K562 (cell line): ENCODE results near the gene CKLF. TPM values are rescaled to one million over a fixed set of nuclear protein-coding genes. Genes with fewer than 3 reads are reported as not detected.

Experiments
- ATAC-seq: fragments of 200-7000 bp; cut with Tn5 transposase; 3 replicates; pipeline ENCODE4 v1.9.1; 2020; ENCODE audit warnings: moderate library complexity
- BruUV-seq: library from RNA; stranded (reverse); fragments of 400-500 nt; replicated peaks from 2 replicates; lab custom pipeline; 2021; lab: Mats Ljungman, UMichigan
- CTCF ChIA-PET: fragments of 300-600 bp; formaldehyde crosslinking; extraction: SDS; loops from one replicate; lab custom pipeline; 2021; ENCODE audit warnings: low intra/inter-chr PET ratio; lab: Yijun Ruan, JAX
- POLR2A ChIA-PET: fragments of 300-600, 350-650 bp; sonication (Branson Sonifier 250); formaldehyde crosslinking; extraction: SDS; loops from one replicate; lab custom pipeline; 2021; ENCODE audit warnings: antibody characterized with exemption, inconsistent platforms; lab: Yijun Ruan, JAX
- DNase-seq, 4 experiments: peaks; one replicate each; pipeline versions ENCODE4 v3.0.0 to v3.0.0-alpha.2; 2011 to 2018; ENCODE audit warnings: low spot score in 3 of 4, mixed read lengths in 3 of 4; ENCODE audit errors: extremely low read depth in 1 of 4
- FAIRE-seq: peaks from 2 replicates; lab custom pipeline; 2011; peaks lifted over from hg19 to GRCh38; lab: Jason Lieb, UNC
- H2AFZ ChIP-seq: 2 replicates; pipeline ENCODE4 v1.6.0; 2011; ENCODE audit warnings: low read depth, low read length, control low read depth, inconsistent platforms
- H3K27ac ChIP-seq: fragments of 200-600 bp; 3 replicates; pipeline ENCODE4 v1.8.0; 2011; ENCODE audit warnings: low read depth, mild to moderate bottlenecking, control low read depth, inconsistent platforms, low read length, moderate library complexity, mixed read lengths; ENCODE audit errors: extremely low read depth
- H3K27me3 ChIP-seq, 2 experiments: fragments of 300-600 bp in 1 of 2; 2 replicates in 1 of 2; 3 replicates in 1 of 2; pipeline versions ENCODE4 v1.6.0 to v1.8.0; 2011; ENCODE audit warnings: inconsistent platforms in 2 of 2, low read length in 2 of 2, mild to moderate bottlenecking in 1 of 2, mixed read lengths in 1 of 2, moderate library complexity in 1 of 2; ENCODE audit not compliant: control insufficient read depth in 2 of 2, insufficient read depth in 2 of 2
- H3K36me3 ChIP-seq: fragments of 300-600 bp; 3 replicates; pipeline ENCODE4 v1.8.0; 2011; ENCODE audit warnings: mild to moderate bottlenecking, low read length, inconsistent platforms; ENCODE audit not compliant: control insufficient read depth, insufficient read depth
- H3K4me1 ChIP-seq, 2 experiments: fragments of 200-600 bp in 1 of 2; replicated peaks in 1 of 2; 2 replicates in 1 of 2; 3 replicates in 1 of 2; pipeline versions ENCODE4 v1.5.1 to v1.8.0; 2011; ENCODE audit warnings: inconsistent platforms in 2 of 2, low read length in 2 of 2, mild to moderate bottlenecking in 1 of 2, mixed read lengths in 1 of 2, moderate library complexity in 1 of 2; ENCODE audit not compliant: control insufficient read depth in 2 of 2, insufficient read depth in 2 of 2
- H3K4me2 ChIP-seq: 2 replicates; pipeline ENCODE4 v1.6.1; 2011; ENCODE audit warnings: low read length, control low read depth, inconsistent platforms, mixed read lengths; ENCODE audit not compliant: insufficient read depth
- H3K4me3 ChIP-seq: fragments of 200-600 bp; sonication (generic), shearing (Covaris generic); 2 replicates; pipeline ENCODE4 v1.5.1; 2016; ENCODE audit warnings: control low read depth, inconsistent platforms
- H3K79me2 ChIP-seq: fragments of 200-600 bp; 3 replicates; pipeline ENCODE4 v1.8.0; 2011; ENCODE audit warnings: low read length, inconsistent platforms; ENCODE audit not compliant: control insufficient read depth, insufficient read depth
- H3K9ac ChIP-seq, 2 experiments: 2 replicates each; pipeline versions ENCODE4 v1.6.0 to v1.6.1; 2011; ENCODE audit warnings: low read depth in 2 of 2, low read length in 2 of 2, control low read depth in 1 of 2, inconsistent platforms in 1 of 2, mild to moderate bottlenecking in 1 of 2, mixed read lengths in 1 of 2; ENCODE audit not compliant: insufficient read depth in 1 of 2
- H3K9me1 ChIP-seq: one replicate; pipeline ENCODE4 v1.6.0; 2011; ENCODE audit warnings: inconsistent platforms, mild to moderate bottlenecking, low read length, moderate library complexity; ENCODE audit not compliant: control insufficient read depth, insufficient read depth
- H3K9me3 ChIP-seq: replicated peaks from 2 replicates; pipeline ENCODE4 v1.5.1; 2011; ENCODE audit warnings: low read depth, low read length, inconsistent platforms; ENCODE audit not compliant: control insufficient read depth, insufficient read depth
- H4K20me1 ChIP-seq: replicated peaks from 2 replicates; pipeline ENCODE4 v1.6.1; 2011; ENCODE audit warnings: low read length, inconsistent platforms, mixed read lengths; ENCODE audit not compliant: control insufficient read depth, insufficient read depth
- BCL6 ChIP-seq: fragments of 250-450 bp; sonication (Bioruptor Pico); IDR thresholded peaks from 2 replicates; pipeline ENCODE4 v1.4.0; 2020
- BRF1 ChIP-seq: IDR thresholded peaks from 3 replicates; pipeline ENCODE4 v1.6.1; 2011; ENCODE audit warnings: borderline replicate concordance, mild to moderate bottlenecking; ENCODE audit not compliant: insufficient read length; ENCODE audit errors: extremely low read depth
- C11orf30 ChIP-seq: fragments of 450-650 bp; IDR thresholded peaks from 2 replicates; pipeline ENCODE4 v1.6.1; 2016; ENCODE audit warnings: low read depth, mild to moderate bottlenecking
- CBFA2T2 ChIP-seq: fragments of 450-650 bp; conservative IDR thresholded peaks from 2 replicates; pipeline ENCODE4 v1.6.1; 2017; ENCODE audit warnings: mild to moderate bottlenecking
- CHD2 ChIP-seq: IDR thresholded peaks from 2 replicates; pipeline ENCODE4 v1.6.1; 2011; ENCODE audit warnings: low read depth, low read length
- CREB1 ChIP-seq, 2 experiments: sonication (generic) in 1 of 2; formaldehyde crosslinking in 1 of 2; IDR thresholded peaks; 2 replicates each; pipeline versions ENCODE4 v1.6.1 to v1.8.0; 2012 to 2022; ENCODE audit warnings: inconsistent platforms in 1 of 2, mild to moderate bottlenecking in 1 of 2, missing genetic modification reagents in 1 of 2, moderate library complexity in 1 of 2
- DPF2 ChIP-seq: fragments of 450-650 bp; IDR thresholded peaks from 2 replicates; pipeline ENCODE4 v1.6.1; 2016
- MAFF ChIP-seq: IDR thresholded peaks from 2 replicates; pipeline ENCODE4 v1.6.1; 2012; ENCODE audit warnings: low read length, improper control_type of control experiment
- MAFG ChIP-seq: fragments of 450-650 bp; conservative IDR thresholded peaks from 2 replicates; pipeline ENCODE4 v1.6.1; 2016; ENCODE audit warnings: missing genetic modification characterization, missing compliant biosample characterization
- MAZ ChIP-seq, 2 experiments: fragments of 450-650 bp in 1 of 2; sonication (generic) in 1 of 2; formaldehyde crosslinking; IDR thresholded peaks in 1 of 2; conservative IDR thresholded peaks in 1 of 2; 2 replicates each; pipeline versions ENCODE4 v1.4.0 to v1.5.0; 2020; ENCODE audit warnings: mild to moderate bottlenecking in 1 of 2, missing genetic modification reagents in 1 of 2
- NR2F6 ChIP-seq: fragments of 450-650 bp; formaldehyde crosslinking; IDR thresholded peaks from 2 replicates; pipeline ENCODE4 v1.4.0; 2020; ENCODE audit warnings: mild to moderate bottlenecking
- PRPF4 ChIP-seq: fragments of 200-400 bp; formaldehyde crosslinking; IDR thresholded peaks from one replicate; pipeline ENCODE4 v1.6.1; 2017; ENCODE audit warnings: low read length, low read depth, mild to moderate bottlenecking; ENCODE audit not compliant: insufficient read depth, poor library complexity, severe bottlenecking
- RCOR1 ChIP-seq, 2 experiments: IDR thresholded peaks; 2 replicates each; pipeline ENCODE4 v1.6.1; 2012; ENCODE audit warnings: low read depth in 2 of 2, low read length in 2 of 2, borderline replicate concordance in 1 of 2, improper control_type of control experiment in 1 of 2
- RHOXF2B ChIP-seq: fragments of 250-450 bp; sonication (Bioruptor Pico); conservative IDR thresholded peaks from 2 replicates; pipeline ENCODE4 v1.5.1; 2021
- SFPQ ChIP-seq: fragments of 200-400 bp; formaldehyde crosslinking; IDR thresholded peaks from 2 replicates; pipeline ENCODE4 v1.6.1; 2017; ENCODE audit warnings: mild to moderate bottlenecking, low read depth, low read length, moderate library complexity
- SMARCA5 ChIP-seq: fragments of 450-650 bp; IDR thresholded peaks from 2 replicates; pipeline ENCODE4 v1.6.1; 2016
- SOX6 ChIP-seq: fragments of 450-650 bp; IDR thresholded peaks from 2 replicates; pipeline ENCODE4 v1.6.1; 2014; ENCODE audit warnings: mild to moderate bottlenecking
- SPI1 ChIP-seq: IDR thresholded peaks from 2 replicates; pipeline ENCODE4 v1.6.1; 2011; ENCODE audit warnings: low read depth, low read length, control low read depth, borderline replicate concordance
- STAG1 ChIP-seq: sonication (generic); formaldehyde crosslinking; IDR thresholded peaks from 2 replicates; pipeline ENCODE4 v1.5.0; 2020; ENCODE audit warnings: missing genetic modification reagents, borderline replicate concordance
- TRIM24 ChIP-seq, 2 experiments: fragments of 450-650 bp; IDR thresholded peaks; 2 replicates each; pipeline ENCODE4 v1.6.1; 2016
- ZNF12 ChIP-seq: sonication (generic); formaldehyde crosslinking; IDR thresholded peaks from 2 replicates; pipeline ENCODE4 v1.4.0; 2020; ENCODE audit warnings: mild to moderate bottlenecking, missing genetic modification reagents
- ZNF384 ChIP-seq: IDR thresholded peaks from 2 replicates; pipeline ENCODE4 v1.6.1; 2012; ENCODE audit warnings: low read depth, low read length, improper control_type of control experiment
- ZNF668 ChIP-seq: fragments of 250-450 bp; sonication (Bioruptor Pico); IDR thresholded peaks from 2 replicates; pipeline ENCODE4 v1.8.0; 2022; ENCODE audit warnings: mild to moderate bottlenecking, inconsistent platforms
- ZNF830 ChIP-seq: fragments of 250-450 bp; sonication (Bioruptor Pico); IDR thresholded peaks from 2 replicates; pipeline ENCODE4 v1.5.0; 2021; ENCODE audit warnings: mild to moderate bottlenecking
- WGBS: fragments of 100-300 bp; shearing (Covaris generic); methylation state at CpG from one replicate; pipeline ENCODE4 v1.1.6; 2016; ENCODE audit warnings: low coverage, mixed read lengths; ENCODE audit not compliant: insufficient coverage; ENCODE audit errors: missing lambda C conversion rate; 5-methylcytosine and 5-hydroxymethylcytosine counted together
- in situ Hi-C: fragments of 300-500 bp; cut with MboI; formaldehyde crosslinking; loops from 4 replicates; pipeline ENCODE4 v1.15.0; 2018; ENCODE audit warnings: inconsistent platforms, mixed read lengths
- intact Hi-C: fragments of 100-400 bp; cut with micrococcal nuclease; formaldehyde crosslinking; loops from 2 replicates; pipeline ENCODE4 v1.14.2; 2022
- polyA plus RNA-seq, 8 experiments: library from polyadenylated mRNA; depleted of rRNA in 4 of 8; stranded (reverse) in 5 of 8; unstranded in 3 of 8; fragments of >200 nt; fragmentation: Nextera tagmentation in 2 of 8; fragmentation: Illumina TruSeq in 1 of 8; extraction: Ambion mirVana in 2 of 8; extraction: Trizol in 1 of 8; gene quantifications; 2 replicates each; pipeline versions ENCODE4 v1.2.1 to v1.2.3, GENCODE V29; 2011 to 2014; ENCODE audit warnings: inconsistent platforms in 1 of 8, missing spikeins in 1 of 8
- total RNA-seq, 7 experiments: library from RNA; depleted of rRNA in 6 of 7; stranded (reverse); fragments of >200 nt in 6 of 7; fragmentation: Illumina TruSeq in 2 of 7; extraction: Trizol in 2 of 7; gene quantifications; 2 replicates each; pipeline versions ENCODE4 v1.2.1 to v1.2.3, GENCODE V29; 2011 to 2021; ENCODE audit warnings: low replicate concordance in 1 of 7

Gene CKLF
- total and polyA plus RNA-seq, 9 of the 15 experiments (the other 6 are each of a cell fraction or from before 2014, with no cell fraction given), result 84.8 to 322 (median 118) TPM

GRCh38 chr16:66511602-66512271 lies 40.6 kb upstream of the CKLF start:
- FAIRE-seq (peak; percentile 32), DNase-seq (peak in 2 of 4 experiments; percentile 43 to 60), ATAC-seq (peak; percentile 18)
- Histone ChIP-seq H4K20me1 (no peaks in the 10 kb centered on the region), H3K4me1 (peaks cover 17 to 23% of the 10 kb centered on the region in 2 experiments), H3K9ac (peak overlapping the region in 1 of 2 experiments; percentile 50; a peak in 1 of 4 replicates), H3K27ac (no peak overlapping the region), H3K4me2 (no peak overlapping the region), H3K27me3 (no peaks in the 10 kb centered on the region), H2AFZ (no peak overlapping the region), H3K4me3 (no peak overlapping the region), H3K79me2 (no peaks in the 10 kb centered on the region), H3K36me3 (no peaks in the 10 kb centered on the region; the same call in 2 of the 3 replicates), H3K9me3 (no peaks in the 10 kb centered on the region), H3K9me1 (no peaks in the 10 kb centered on the region)
- intact Hi-C loops, result no loop called here
- in situ Hi-C loops, result no loop called here
- BruUV-seq, result no TSS peak
- ChIA-PET CTCF (interaction anchor here (1.3 kb wide), 1 partner anchor 78 kb away, joined by 7 read pairs; no protein-coding TSS in a partner anchor), POLR2A (interaction anchor here (0.6 to 2.1 kb wide), 8 partner anchors 9 to 339 kb away, joined by 3 to 8 read pairs (median 3); no protein-coding TSS in a partner anchor)
- WGBS, result 71% methylated on average over 13 of the region's 13 CpGs
- TF ChIP-seq MAFF (no peak), ZNF12 (no peak), ZNF668 (CRISPR knock-in tag) (no peak), PRPF4 (no peak), RCOR1 (IDR thresholded peaks at IDR 0.05; ENCODE audit: borderline replicate concordance in 1 of 2, low read depth in 2 of 2, low read length in 2 of 2) (peak in 1 of 2 experiments; percentile 45; a peak in 1 of 4 replicates), SPI1 (no peak), SMARCA5 (no peak), CBFA2T2 (peak; percentile 78), SFPQ (no peak), SOX6 (no peak), ZNF384 (no peak), NR2F6 (CRISPR knock-in tag) (no peak), CHD2 (no peak), ZNF830 (CRISPR knock-in tag) (no peak), CREB1 (IDR thresholded peaks at IDR 0.05) (no peak), CREB1 (CRISPR knock-in tag; IDR thresholded peaks at IDR 0.05) (no peak), STAG1 (CRISPR knock-in tag) (no peak), MAZ (CRISPR knock-in tag; conservative IDR thresholded peaks at IDR 0.05 in 1 of 2, IDR thresholded peaks at IDR 0.05 in 1 of 2) (no peak), BCL6 (CRISPR knock-in tag) (no peak), MAFG (tag) (0 out of 2 replicates have a peak, but pooled peaks have one; percentile 35), RHOXF2B (no peak), BRF1 (no peak), C11orf30 (peak; percentile 12), TRIM24 (IDR thresholded peaks at IDR 0.05) (no peak; a peak in 1 of 4 replicates), DPF2 (0 out of 2 replicates have a peak, but pooled peaks have one; percentile 14)
